MM.1S (cell line): ENCODE results near the gene DDX1.

Experiments
- DNase-seq: peaks from one replicate; pipeline ENCODE4 v3.0.0-alpha.2; 2015
- H2AFZ ChIP-seq: fragments of 300-600 bp; sonication (generic); 2 replicates; pipeline ENCODE4 v1.6.0; 2016; ENCODE audit warnings: antibody characterized with exemption, low read length
- H3F3A ChIP-seq: fragments of 300-600 bp; sonication (generic); 2 replicates; pipeline ENCODE4 v1.6.1; 2016; ENCODE audit warnings: mild to moderate bottlenecking, antibody characterized with exemption, low read length, moderate library complexity, mixed read lengths; ENCODE audit not compliant: insufficient read depth
- H3K27ac ChIP-seq: fragments of 300-600 bp; sonication (generic); 2 replicates; pipeline ENCODE4 v1.5.1; 2016; ENCODE audit warnings: mild to moderate bottlenecking, low read length
- H3K27me3 ChIP-seq: fragments of 300-600 bp; sonication (generic); replicated peaks from 2 replicates; pipeline ENCODE4 v1.6.0; 2016; ENCODE audit warnings: low read length; ENCODE audit not compliant: insufficient read depth
- H3K36me3 ChIP-seq: fragments of 300-600 bp; sonication (generic); replicated peaks from 2 replicates; pipeline ENCODE4 v1.6.1; 2016; ENCODE audit warnings: mild to moderate bottlenecking, low read length, mixed read lengths; ENCODE audit not compliant: insufficient read depth
- H3K4me1 ChIP-seq: fragments of 300-600 bp; sonication (generic); 2 replicates; pipeline ENCODE4 v1.6.1; 2016; ENCODE audit warnings: low read length, mixed read lengths
- H3K4me2 ChIP-seq: fragments of 300-600 bp; sonication (generic); 2 replicates; pipeline ENCODE4 v1.6.0; 2016; ENCODE audit warnings: low read depth, low read length
- H3K4me3 ChIP-seq: fragments of 300-600 bp; sonication (generic); 2 replicates; pipeline ENCODE4 v1.5.1; 2016; ENCODE audit warnings: low read length, mixed read lengths
- H3K79me2 ChIP-seq: fragments of 300-600 bp; sonication (generic); 2 replicates; pipeline ENCODE4 v1.6.1; 2016; ENCODE audit warnings: mixed run types, low read length, mixed read lengths
- H3K9ac ChIP-seq: fragments of 300-600 bp; sonication (generic); 2 replicates; pipeline ENCODE4 v1.6.1; 2016; ENCODE audit warnings: low read length, mixed read lengths
- H3K9me2 ChIP-seq: fragments of 300-600 bp; sonication (generic); replicated peaks from 2 replicates; pipeline ENCODE4 v1.6.1; 2016; ENCODE audit warnings: mild to moderate bottlenecking, low read length, mixed read lengths; ENCODE audit not compliant: insufficient read depth
- H3K9me3 ChIP-seq: fragments of 300-600 bp; sonication (generic); replicated peaks from 2 replicates; pipeline ENCODE4 v1.6.1; 2016; ENCODE audit warnings: mild to moderate bottlenecking, low read length, mixed read lengths; ENCODE audit not compliant: insufficient read depth
- H4K20me1 ChIP-seq: fragments of 300-600 bp; sonication (generic); 2 replicates; pipeline ENCODE4 v1.6.1; 2016; ENCODE audit warnings: mild to moderate bottlenecking, low read length, moderate library complexity, mixed read lengths; ENCODE audit not compliant: insufficient read depth
- CTCF ChIP-seq: fragments of 300-600 bp; sonication (generic); IDR thresholded peaks from 2 replicates; pipeline ENCODE4 v1.5.1; 2016; ENCODE audit warnings: antibody characterized with exemption, low read length, mixed read lengths
- EZH2 ChIP-seq: fragments of 300-600 bp; sonication (generic); optimal IDR thresholded peaks from 2 replicates; pipeline ENCODE3; 2017; ENCODE audit warnings: low read depth, mild to moderate bottlenecking, antibody characterized with exemption, low read length, mixed read lengths
- EZH2phosphoT487 ChIP-seq: fragments of 300-600 bp; sonication (generic); IDR thresholded peaks from 2 replicates; pipeline ENCODE4 v1.6.1; 2018; ENCODE audit warnings: antibody characterized with exemption, low read length

Gene DDX1

DNA sequence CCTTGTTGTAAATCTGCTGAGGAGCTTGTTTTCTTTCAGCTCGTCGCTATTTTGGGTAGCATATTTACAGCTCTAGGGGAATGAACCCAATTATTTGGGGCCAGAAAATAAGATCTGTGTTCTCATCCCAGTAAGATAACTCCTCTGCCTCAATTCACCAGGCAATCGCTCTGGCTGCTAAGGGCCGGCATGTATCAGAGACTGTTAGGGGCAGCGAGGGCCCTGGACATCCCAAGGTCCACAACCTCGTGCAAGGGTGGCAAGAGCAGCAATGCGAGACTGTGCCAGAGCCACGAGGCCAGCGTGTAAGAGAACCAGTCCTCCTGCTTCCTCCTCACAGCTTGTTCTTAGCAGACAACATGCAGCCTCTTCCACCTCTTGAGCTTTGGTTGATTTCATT, 66.1 kb downstream of the DDX1 start:
- no peak overlapping the region for H3K4me3 ChIP-seq
- no peaks in the 10 kb centered on the region for H3K79me2 ChIP-seq
- H3K9me2 ChIP-seq: no peaks in the 10 kb centered on the region
- H4K20me1 ChIP-seq: no peaks in the 10 kb centered on the region
- H3K4me2 ChIP-seq: no peak overlapping the region
- no peaks in the 10 kb centered on the region for H3F3A ChIP-seq
- no peaks in the 10 kb centered on the region for H3K36me3 ChIP-seq
- no peak for DNase-seq
- no peak overlapping the region for H3K9ac ChIP-seq
- TF ChIP-seq EZH2phosphoT487 (no peak), EZH2 (no peak), CTCF (no peak)
- no peaks in the 10 kb centered on the region for H3K4me1 ChIP-seq
- no peaks in the 10 kb centered on the region for H3K9me3 ChIP-seq
- no peak overlapping the region for H2AFZ ChIP-seq
- H3K27ac ChIP-seq: no peak overlapping the region
- H3K27me3 ChIP-seq: no peaks in the 10 kb centered on the region

GRCh38 chr2:15658911-15659310, 67.2 kb downstream of the DDX1 start:
- Histone ChIP-seq H3K79me2 (no peaks in the 10 kb centered on the region), H3F3A (no peaks in the 10 kb centered on the region), H3K9me3 (no peaks in the 10 kb centered on the region), H3K4me1 (no peaks in the 10 kb centered on the region), H2AFZ (no peak overlapping the region), H3K27ac (no peak overlapping the region), H3K36me3 (no peaks in the 10 kb centered on the region), H3K27me3 (no peaks in the 10 kb centered on the region), H3K9me2 (no peaks in the 10 kb centered on the region), H3K4me2 (no peak overlapping the region), H3K4me3 (no peak overlapping the region), H4K20me1 (no peaks in the 10 kb centered on the region), H3K9ac (no peak overlapping the region)
- no peak for DNase-seq
- TF ChIP-seq EZH2 (no peak), EZH2phosphoT487 (no peak), CTCF (no peak)

DNA sequence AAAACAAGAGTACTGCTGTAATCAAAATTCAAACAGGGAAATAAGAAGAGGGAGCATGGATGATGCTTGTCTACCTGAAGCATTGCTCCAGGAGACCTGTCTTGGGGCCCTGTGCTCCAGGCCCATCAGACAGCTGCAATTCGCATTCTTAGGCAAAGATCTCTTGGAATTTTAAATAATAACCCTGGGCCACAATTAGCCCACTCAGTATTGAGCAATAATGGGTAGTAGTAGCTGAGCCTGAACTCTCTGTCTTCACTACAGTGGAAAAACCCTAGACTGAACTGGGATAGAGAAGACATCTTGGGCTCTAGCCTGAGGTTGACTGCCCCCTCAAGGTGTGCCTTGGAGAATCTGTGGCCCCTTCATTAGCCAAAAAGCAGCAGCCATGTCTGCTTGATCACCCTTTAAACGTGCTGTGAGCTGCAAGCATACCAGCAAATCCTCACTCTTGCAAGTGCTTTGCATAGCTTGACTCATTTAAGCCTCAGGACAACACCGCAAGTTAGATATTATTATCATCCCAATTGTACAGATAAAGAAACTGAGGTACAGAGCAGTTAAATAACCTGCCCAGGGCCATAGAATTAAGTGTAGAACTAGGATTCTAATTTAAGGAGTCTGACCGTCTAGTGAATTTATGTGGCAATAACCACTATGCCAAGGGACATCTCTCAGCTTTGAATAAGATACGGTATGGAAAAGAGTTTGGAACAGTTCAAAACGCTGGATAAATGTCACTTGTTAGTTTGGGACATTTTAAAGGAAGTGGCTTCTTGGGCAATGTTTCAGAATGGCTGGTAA, 69.0 kb downstream of the DDX1 start:
- H3K27ac ChIP-seq: no peak overlapping the region
- H3K36me3 ChIP-seq: no peaks in the 10 kb centered on the region
- H3K4me2 ChIP-seq: no peak overlapping the region
- TF ChIP-seq CTCF: no peak
- no peak for TF ChIP-seq EZH2
- no peak for TF ChIP-seq EZH2phosphoT487
- H3K4me1 ChIP-seq: no peaks in the 10 kb centered on the region
- no peak for DNase-seq
- H3K4me3 ChIP-seq: no peak overlapping the region
- no peaks in the 10 kb centered on the region for H3F3A ChIP-seq
- H3K27me3 ChIP-seq: no peaks in the 10 kb centered on the region
- H3K79me2 ChIP-seq: no peaks in the 10 kb centered on the region
- H3K9me3 ChIP-seq: no peaks in the 10 kb centered on the region
- H3K9ac ChIP-seq: no peak overlapping the region
- H4K20me1 ChIP-seq: no peaks in the 10 kb centered on the region
- H2AFZ ChIP-seq: no peak overlapping the region
- H3K9me2 ChIP-seq: no peaks in the 10 kb centered on the region
